HG02938 (cell line): ENCODE results near the gene IL37.
"Not testable (repeated sequence)": the region's sequence is repeated elsewhere in the genome, so short reads cannot be mapped to it uniquely, and the experiment has no call there.

ENCODE experiments used
- ATAC-seq: cut with Tn5 transposase; IDR thresholded peaks from one replicate; pipeline ENCODE4 v1.9.1; 2021; ENCODE audit warnings: mild to moderate bottlenecking, moderate library complexity; ENCODE audit not compliant: unreplicated experiment

Gene IL37

GRCh38 chr2:112889976-112890375 lies 21.0 kb upstream of the IL37 start:
- ATAC-seq: no peak

GRCh38 chr2:112891385-112891831 lies 19.6 kb upstream of the IL37 start:
- no peak for ATAC-seq

- no peak for ATAC-seq
These were observed 17.2 kb upstream of the IL37 start for GRCh38 chr2:112893752-112894151.

- no peak for ATAC-seq
These were observed 13.9 kb upstream of the IL37 start for GRCh38 chr2:112896909-112897623.

DNA sequence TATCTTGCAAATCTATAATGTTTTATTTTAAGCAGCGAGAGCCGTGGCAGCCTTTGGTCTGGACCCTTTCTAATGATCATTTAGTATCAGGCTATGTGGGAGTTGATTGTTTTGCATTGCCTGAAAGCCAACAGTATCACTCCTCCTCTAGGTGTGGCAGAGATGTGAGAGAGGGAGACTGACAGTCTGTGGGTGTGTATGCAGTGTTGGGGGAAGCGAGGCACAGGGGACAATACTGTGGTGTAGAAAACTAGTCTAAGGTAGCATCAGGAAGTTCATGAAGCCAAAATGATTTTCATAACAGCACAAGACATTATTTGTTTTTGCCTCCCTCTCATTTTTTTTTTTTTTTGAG lies 13.4 kb upstream of the IL37 start:
- no peak for ATAC-seq

- not testable (repeated sequence) for ATAC-seq
These were observed 9.4 kb upstream of the IL37 start for GRCh38 chr2:112901431-112902065.

DNA sequence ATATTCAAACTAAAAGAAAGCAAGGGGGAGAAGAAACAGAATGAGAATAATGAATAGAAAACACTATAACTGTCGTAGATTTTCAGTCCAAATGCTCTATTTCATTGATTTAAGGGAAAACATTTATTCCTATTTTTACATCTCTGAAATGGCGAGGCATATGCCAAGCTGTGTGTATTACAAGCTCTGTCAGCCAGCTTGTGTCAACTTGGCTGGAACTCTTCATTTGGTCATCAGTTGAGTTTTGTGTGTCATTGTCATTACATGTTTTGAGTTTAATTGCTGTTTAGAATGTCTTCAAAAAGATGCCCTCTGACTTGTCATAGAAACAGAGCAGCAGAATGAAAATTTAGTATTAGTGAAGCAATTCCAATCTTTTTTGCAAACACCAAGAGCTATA lies 8.1 kb upstream of the IL37 start:
- no peak for ATAC-seq

DNA sequence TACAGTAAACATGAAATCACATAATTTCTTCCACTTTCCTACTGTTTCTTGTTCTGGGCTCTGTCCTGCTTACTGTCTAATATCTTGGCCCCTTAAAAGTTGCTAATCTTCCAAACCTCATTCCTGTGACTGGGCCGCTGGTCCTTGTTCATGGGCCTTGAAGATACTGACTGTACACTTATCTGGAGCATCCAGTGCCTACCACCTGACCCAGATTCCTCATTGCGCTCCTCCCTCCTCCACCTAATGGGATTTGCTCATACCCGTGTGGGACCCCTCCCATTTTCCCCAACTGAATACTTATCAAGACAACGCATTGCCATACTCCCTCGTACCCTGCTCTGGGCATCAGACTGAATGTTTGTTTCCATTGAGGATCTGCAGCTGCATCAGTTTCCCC lies 6.1 kb upstream of the IL37 start:
- no peak for ATAC-seq

DNA sequence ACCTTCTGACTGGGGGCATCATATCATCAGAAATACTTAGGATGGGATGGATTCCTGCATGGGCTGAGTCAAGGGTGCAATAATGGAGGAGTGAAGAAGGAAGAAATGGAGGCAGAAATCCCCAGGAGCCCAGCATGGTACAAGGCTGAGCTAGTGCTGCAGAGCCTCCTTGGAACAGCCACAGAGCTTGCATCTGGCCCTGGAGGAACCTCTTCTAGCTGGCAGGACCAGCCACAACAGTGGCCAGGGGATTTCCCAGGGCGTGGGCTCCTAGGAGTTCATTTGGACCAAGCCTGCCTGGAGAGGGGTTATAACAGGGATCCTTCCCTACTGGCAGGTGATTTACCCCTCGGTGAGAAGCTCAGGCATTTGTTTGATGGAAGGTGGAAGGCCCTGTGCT lies 4.7 kb upstream of the IL37 start:
- no peak for ATAC-seq

- no peak for ATAC-seq
These were observed 3.7 kb upstream of the IL37 start for GRCh38 chr2:112907001-112907949.

DNA sequence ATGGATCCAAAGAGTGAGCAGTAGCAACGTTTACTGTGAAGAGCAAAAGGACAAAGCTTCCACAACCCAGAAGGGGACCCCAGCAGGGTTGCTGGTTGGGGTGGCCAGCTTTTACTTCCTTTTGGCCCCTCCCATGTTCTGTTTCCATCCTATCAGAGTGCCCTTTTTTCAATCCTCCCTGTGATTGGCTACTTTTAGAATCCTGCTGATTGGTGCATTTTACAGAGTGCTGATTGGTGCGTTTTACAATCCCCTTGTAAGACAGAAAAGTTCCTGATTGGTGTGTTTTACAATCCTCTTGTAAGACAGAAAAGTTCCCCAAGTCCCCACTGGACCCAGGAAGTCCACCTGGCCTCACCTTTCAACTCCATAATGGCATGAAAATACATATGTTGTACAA lies 2.4 kb upstream of the IL37 start:
- not testable (repeated sequence) for ATAC-seq

DNA sequence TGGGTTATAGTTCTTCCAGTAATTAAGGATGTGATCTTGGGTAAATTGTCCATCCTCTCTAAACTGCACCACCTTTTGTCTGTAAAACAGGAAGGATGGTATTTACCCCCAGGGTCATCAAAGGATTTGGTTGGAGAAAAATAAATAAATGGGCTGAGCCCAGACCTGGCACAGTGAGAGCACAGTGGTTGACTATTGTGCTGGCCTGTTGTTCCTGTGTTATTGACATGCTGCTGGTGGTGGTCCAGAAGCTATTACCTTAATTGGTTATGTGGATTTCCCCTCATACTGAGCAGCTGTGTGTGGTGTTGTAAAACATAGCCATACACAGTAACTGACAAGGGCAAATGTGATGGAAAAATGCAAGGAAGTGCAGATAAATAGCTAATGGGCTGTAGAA lies 746 bp upstream of the IL37 start:
- ATAC-seq: no peak

- no peak for ATAC-seq
These were observed 1.4 kb downstream of the IL37 start for GRCh38 chr2:112912403-112912802.

DNA sequence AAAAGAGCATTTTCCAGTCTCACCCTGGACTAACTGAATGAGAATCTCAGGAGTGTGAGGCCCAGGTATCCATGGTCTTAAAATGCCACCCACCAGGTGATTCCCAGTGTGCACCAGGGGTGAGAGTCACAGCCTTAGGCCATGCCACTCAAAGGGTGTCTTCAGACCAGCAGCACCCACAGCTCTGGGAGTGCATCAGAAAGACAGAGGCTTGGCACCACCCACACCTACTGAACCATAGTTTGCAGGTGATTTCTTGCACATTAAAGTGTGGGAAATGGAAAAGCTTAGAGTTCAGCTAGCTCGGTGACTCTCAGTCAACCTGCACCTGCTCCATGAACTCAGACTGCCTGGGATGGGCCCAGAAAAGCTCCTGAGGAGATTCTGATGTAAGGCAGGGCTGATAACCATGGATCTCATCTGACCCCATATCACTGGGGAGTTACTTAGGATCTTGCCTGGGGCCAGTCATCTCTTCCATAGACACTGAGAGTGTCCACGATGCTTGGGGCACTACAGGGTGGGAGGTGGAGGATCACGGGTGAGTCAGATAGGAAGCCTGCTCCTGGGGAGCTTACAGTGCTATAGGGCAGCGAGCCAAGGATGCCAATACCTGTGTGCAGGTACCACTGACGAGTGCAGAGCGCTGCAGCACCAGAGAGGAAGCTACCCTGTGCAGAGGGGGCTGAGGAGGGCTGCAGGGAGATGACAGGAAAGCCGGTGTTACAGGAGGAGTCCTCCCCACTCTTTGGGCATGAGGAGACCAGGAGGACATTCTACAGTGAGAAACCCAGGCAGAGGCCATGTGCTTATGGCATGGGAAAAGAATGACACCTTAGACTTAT lies 4.6 kb downstream of the IL37 start:
- ATAC-seq: no peak

- ATAC-seq: no peak
These were observed 5.2 kb downstream of the IL37 start for GRCh38 chr2:112916145-112916571.

GRCh38 chr2:112916625-112917247 lies 5.8 kb downstream of the IL37 start:
- ATAC-seq: no peak

DNA sequence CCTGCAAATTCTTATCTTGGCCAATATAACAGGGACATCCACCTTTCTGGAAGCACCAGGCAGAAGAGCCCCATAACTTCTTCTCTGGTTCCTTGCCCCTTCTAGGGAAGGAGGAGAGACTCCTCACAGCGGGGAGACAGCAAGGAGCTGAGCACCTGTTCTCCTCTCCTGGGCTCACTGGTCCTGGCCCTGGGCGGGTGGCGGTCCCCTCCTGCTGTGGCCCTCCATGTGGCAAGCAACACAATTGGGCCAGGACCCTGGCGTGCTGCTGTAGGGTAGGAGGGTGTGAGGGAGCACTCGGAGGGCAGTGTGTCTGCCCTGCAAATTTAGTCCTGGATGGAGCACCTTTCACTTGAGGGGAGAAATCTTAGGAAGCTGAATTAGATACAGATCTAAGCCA lies 6.9 kb downstream of the IL37 start:
- ATAC-seq: no peak

DNA sequence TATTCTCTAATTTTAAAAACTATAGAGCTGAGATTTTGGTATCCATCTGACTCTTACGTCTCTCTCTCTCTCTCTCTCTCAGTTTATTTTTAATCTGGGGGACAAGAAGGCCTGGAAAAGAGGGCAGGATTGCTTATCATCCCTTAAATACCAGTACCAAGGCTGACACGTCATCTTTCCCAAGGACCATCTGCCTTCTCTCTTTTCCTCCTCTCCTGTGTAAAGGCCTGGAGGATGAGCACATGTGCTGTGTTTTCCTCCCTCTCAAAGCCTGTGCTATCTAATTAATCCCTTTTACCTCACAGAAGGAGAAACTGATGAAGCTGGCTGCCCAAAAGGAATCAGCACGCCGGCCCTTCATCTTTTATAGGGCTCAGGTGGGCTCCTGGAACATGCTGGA lies 7.3 kb downstream of the IL37 start:
- no peak for ATAC-seq

DNA sequence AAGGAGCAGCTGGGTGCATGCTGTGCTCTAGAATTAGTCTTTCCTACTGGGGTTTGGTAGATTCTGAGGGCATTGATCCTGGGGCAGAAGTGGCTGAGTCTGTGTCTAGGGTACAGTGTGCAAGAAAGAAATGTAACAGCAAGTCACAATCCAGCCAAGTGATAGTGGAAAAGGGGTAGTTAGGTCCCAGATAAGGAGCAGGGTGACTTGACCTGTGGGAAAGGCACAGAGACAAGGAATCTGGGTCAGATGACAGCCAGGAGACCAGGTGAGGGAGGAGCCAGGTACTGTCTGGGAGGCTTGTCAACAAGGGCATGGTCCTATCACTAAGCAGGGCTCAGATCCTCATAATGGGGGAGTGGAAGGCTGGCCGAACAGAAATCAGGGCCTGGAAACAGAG lies 8.1 kb downstream of the IL37 start:
- no peak for ATAC-seq

GRCh38 chr2:112920923-112921532 lies 10.1 kb downstream of the IL37 start:
- no peak for ATAC-seq
